ENCODE data around the gene NUPR1.
A peak's percentile ranks its signal among the peaks of the same experiment; 100 is the strongest.
"Not testable (repeated sequence)": the region's sequence is repeated elsewhere in the genome, so short reads cannot be mapped to it uniquely, and the experiment has no call there.

The NUPR1 gene

GRCh38 chr16:28511031-28511430, 27.7 kb downstream of the NUPR1 start:
- H3K4me2 ChIP-seq = no peak overlapping the region

GRCh38 chr16:28505489-28506137, 33.2 kb downstream of the NUPR1 start:
- Histone ChIP-seq H3K36me3 (no peaks in the 10 kb centered on the region), H4K20me1 (no peaks in the 10 kb centered on the region), H3K9me3 (replicated peaks in 1 of 11) (no peaks in the 10 kb centered on the region), H3K4me1 (peaks cover 28 to 50% (median 44%) of the 10 kb centered on the region in 10 experiments), H3K4me2 (peak overlapping the region in 8 of 11 experiments; percentile 17 to 80 (median 48); a peak in 12 of 22 replicates), H3K9ac (no peak overlapping the region), H3K27ac (no peak overlapping the region), H3K27me3 (no peaks in the 10 kb centered on the region), H3K4me3 (no peak overlapping the region)
- TF ChIP-seq Cebpa-rat (IDR thresholded peaks at IDR 0.05) = no peak

More at GRCh38 chr16:28511031-28511430, 27.7 kb downstream of the NUPR1 start:
- Histone ChIP-seq H3K4me1 (peaks cover 16 to 44% (median 24%) of the 10 kb centered on the region in 10 experiments), H3K36me3 (no peaks in the 10 kb centered on the region), H4K20me1 (no peaks in the 10 kb centered on the region), H3K4me3 (no peak overlapping the region), H3K27ac (no peak overlapping the region), H3K9me3 (replicated peaks in 1 of 11) (no peaks in the 10 kb centered on the region), H3K27me3 (no peaks in the 10 kb centered on the region), H3K9ac (no peak overlapping the region)
- TF ChIP-seq Cebpa-rat (IDR thresholded peaks at IDR 0.05) = no peak

- peaks cover 0 to 6% (median 0%) of the 10 kb centered on the region in 11 experiments; a peak in 3 of 22 replicates for H3K36me3 ChIP-seq
- no peaks in the 10 kb centered on the region for H3K27me3 ChIP-seq
- H3K9ac ChIP-seq = no peak overlapping the region
- no peak overlapping the region for H3K27ac ChIP-seq
- peaks cover 35 to 58% (median 52%) of the 10 kb centered on the region in 10 experiments for H3K4me1 ChIP-seq
- TF ChIP-seq Cebpa-rat (IDR thresholded peaks at IDR 0.05) = no peak
- H3K4me3 ChIP-seq = no peak overlapping the region
- peak overlapping the region in 6 of 11 experiments; percentile 17 to 80 (median 46); a peak in 6 of 22 replicates for H3K4me2 ChIP-seq
- H4K20me1 ChIP-seq = peaks cover 0 to 8% (median 0%) of the 10 kb centered on the region in 11 experiments; a peak in 1 of 22 replicates
- no peaks in the 10 kb centered on the region for H3K9me3 ChIP-seq (replicated peaks in 1 of 11)
Measured at GRCh38 chr16:28504707-28505404, 33.9 kb downstream of the NUPR1 start.

- H3K4me1 ChIP-seq = peaks cover 43 to 69% (median 63%) of the 10 kb centered on the region in 10 experiments
- H3K27me3 ChIP-seq = no peaks in the 10 kb centered on the region
- TF ChIP-seq Cebpa-rat (IDR thresholded peaks at IDR 0.05) = no peak
- H3K27ac ChIP-seq = no peak overlapping the region
- no peaks in the 10 kb centered on the region for H3K9me3 ChIP-seq (replicated peaks in 1 of 11)
- H4K20me1 ChIP-seq = peaks cover 0 to 19% (median 0%) of the 10 kb centered on the region in 11 experiments; a peak in 2 of 22 replicates
- H3K36me3 ChIP-seq = peaks cover 0 to 18% (median 0%) of the 10 kb centered on the region in 11 experiments; a peak in 9 of 22 replicates
- 0 out of 22 replicates have a peak overlapping the region, but pooled peaks of 1 of the 11 experiments have one; percentile 13 for H3K9ac ChIP-seq
- H3K4me2 ChIP-seq = peak overlapping the region in 6 of 11 experiments; percentile 6 to 16 (median 12); a peak in 2 of 22 replicates
- no peak overlapping the region for H3K4me3 ChIP-seq
Measured at GRCh38 chr16:28503470-28504259, 35.1 kb downstream of the NUPR1 start.

- Histone ChIP-seq H3K27me3 (no peaks in the 10 kb centered on the region), H3K9ac (no peak overlapping the region), H3K4me1 (peaks cover 32 to 70% (median 52%) of the 10 kb centered on the region in 10 experiments), H3K27ac (no peak overlapping the region), H3K4me2 (no peak overlapping the region), H4K20me1 (peaks cover 0 to 33% (median 0%) of the 10 kb centered on the region in 11 experiments; a peak in 3 of 22 replicates), H3K4me3 (no peak overlapping the region), H3K36me3 (peaks cover 0 to 32% (median 0%) of the 10 kb centered on the region in 11 experiments; a peak in 9 of 22 replicates), H3K9me3 (replicated peaks in 1 of 11) (no peaks in the 10 kb centered on the region)
- TF ChIP-seq Cebpa-rat (IDR thresholded peaks at IDR 0.05) = no peak
Measured at GRCh38 chr16:28502290-28502689, 36.5 kb downstream of the NUPR1 start.

- Histone ChIP-seq H4K20me1 (peaks cover 0 to 41% (median 0%) of the 10 kb centered on the region in 11 experiments; a peak in 3 of 22 replicates), H3K9me3 (replicated peaks in 1 of 11) (no peaks in the 10 kb centered on the region), H3K27me3 (no peaks in the 10 kb centered on the region), H3K4me3 (no peak overlapping the region), H3K4me2 (no peak overlapping the region), H3K27ac (no peak overlapping the region), H3K4me1 (peaks cover 27 to 70% (median 50%) of the 10 kb centered on the region in 10 experiments), H3K9ac (no peak overlapping the region), H3K36me3 (peaks cover 0 to 35% (median 0%) of the 10 kb centered on the region in 11 experiments; a peak in 9 of 22 replicates)
- no peak for TF ChIP-seq Cebpa-rat (IDR thresholded peaks at IDR 0.05)
Measured at GRCh38 chr16:28501258-28502232, 37.2 kb downstream of the NUPR1 start.

- H3K9ac ChIP-seq = peak overlapping the region in 1 of 11 experiments; percentile 10; a peak in 1 of 22 replicates
- H3K4me1 ChIP-seq = peaks cover 29 to 70% (median 51%) of the 10 kb centered on the region in 10 experiments
- H3K36me3 ChIP-seq = peaks cover 0 to 35% (median 0%) of the 10 kb centered on the region in 11 experiments; a peak in 9 of 22 replicates
- H3K27ac ChIP-seq = peak overlapping the region in 3 of 11 experiments; percentile 18 to 39 (median 38); a peak in 5 of 22 replicates
- peak overlapping the region in 8 of 11 experiments; percentile 3 to 97 (median 38); a peak in 9 of 22 replicates for H3K4me2 ChIP-seq
- not testable (repeated sequence) for H3K9me3 ChIP-seq (replicated peaks in 1 of 11); H3K27me3 ChIP-seq; H3K4me3 ChIP-seq
- H4K20me1 ChIP-seq = peaks cover 0 to 41% (median 0%) of the 10 kb centered on the region in 11 experiments; a peak in 3 of 22 replicates
Measured at GRCh38 chr16:28500476-28501180, 38.1 kb downstream of the NUPR1 start.

All from BLaER1 treated with 17β-estradiol and CSF1 and Interleukin-3, amounts not matched to agents 10 nM and 100 nM (cell line).